GM18873 (cell line): ENCODE measurements around the gene GABBR2.
A peak's percentile ranks its signal among the peaks of the same experiment; 100 is the strongest.

Experiments
- ATAC-seq: cut with Tn5 transposase; IDR thresholded peaks from one replicate; pipeline ENCODE4 v1.9.1; 2021; ENCODE audit warnings: mild to moderate bottlenecking, moderate library complexity, moderate number of reproducible peaks; ENCODE audit not compliant: unreplicated experiment, low FRiP score

The GABBR2 gene

GRCh38 chr9:98575379-98576346 is 133.1 kb downstream of the GABBR2 start:
- ATAC-seq: peak; percentile 86

DNA sequence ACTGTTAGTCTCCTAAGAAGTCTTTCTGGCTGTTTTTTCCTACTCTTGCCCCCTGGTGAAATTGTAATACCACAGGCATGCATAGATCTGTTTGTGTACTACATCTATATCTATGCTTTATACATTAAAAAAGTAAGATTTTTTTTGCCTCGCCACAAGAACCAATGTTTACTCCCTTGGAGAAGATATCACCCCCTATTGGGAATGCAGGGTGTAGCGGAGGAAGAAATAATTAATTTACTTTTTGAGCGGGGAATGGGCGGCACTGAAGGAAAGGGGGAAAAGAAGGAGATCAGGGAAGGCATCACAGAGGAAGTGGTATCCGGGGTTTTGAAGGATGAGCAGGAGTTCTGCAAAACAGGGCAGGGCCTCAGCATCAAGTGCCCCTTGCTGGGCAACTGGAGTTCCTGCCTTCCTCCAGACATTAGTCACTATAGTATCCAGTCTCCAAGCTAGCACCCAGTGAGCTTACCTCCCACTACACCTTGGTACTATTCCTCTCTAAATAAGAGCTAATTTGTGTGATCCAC is 134.9 kb downstream of the GABBR2 start:
- no peak for ATAC-seq

DNA sequence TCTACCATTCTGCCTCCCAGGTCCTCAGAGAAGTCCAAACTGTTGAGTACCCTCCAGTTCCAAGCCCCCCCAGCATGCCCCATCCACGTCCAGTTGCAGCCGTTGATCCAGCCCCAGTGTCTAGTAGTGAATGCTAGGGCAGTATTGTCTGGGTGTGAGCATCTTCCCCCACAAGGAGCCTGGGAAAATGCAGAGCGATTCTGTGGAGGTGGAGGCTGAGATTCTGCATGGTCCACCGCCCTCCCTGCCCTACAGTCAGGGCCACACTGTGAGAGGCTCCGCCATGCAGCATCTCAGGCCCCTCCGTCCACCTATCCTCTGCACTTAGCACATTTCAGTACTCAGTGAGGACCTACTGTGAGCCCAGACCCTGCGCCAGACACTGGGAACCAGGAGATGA is 135.9 kb downstream of the GABBR2 start:
- no peak for ATAC-seq

DNA sequence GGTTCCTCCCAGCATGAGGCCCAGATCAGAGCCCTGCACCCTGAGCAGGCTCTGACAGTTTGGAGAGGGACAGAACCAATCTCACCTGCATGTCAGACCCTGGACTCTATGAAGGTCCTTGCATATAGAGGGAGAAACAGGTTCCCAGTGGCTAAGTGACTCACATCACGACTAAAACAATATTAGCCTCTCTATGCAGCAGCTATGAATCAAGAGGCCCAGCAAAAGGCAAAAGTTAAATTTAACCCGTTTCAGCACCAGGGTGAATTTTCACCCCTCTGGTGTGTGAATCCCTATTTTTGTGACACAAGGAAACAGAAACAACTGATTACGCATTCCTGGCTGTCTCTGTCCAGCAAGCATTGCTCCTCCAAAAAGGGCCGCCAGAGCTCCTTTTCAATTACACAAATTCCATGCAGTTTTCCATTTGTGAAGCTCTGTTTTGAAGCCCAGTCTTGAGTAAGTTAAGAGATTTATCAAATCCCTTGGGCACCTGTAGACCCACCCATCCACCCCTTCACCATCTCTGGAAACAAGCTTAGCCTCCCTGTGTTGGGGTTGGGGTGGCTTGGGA is 136.6 kb downstream of the GABBR2 start:
- no peak for ATAC-seq

- ATAC-seq: no peak
Measured at GRCh38 chr9:98571643-98572042, 137.1 kb downstream of the GABBR2 start.

GRCh38 chr9:98570663-98571440 is 137.9 kb downstream of the GABBR2 start:
- no peak for ATAC-seq

DNA sequence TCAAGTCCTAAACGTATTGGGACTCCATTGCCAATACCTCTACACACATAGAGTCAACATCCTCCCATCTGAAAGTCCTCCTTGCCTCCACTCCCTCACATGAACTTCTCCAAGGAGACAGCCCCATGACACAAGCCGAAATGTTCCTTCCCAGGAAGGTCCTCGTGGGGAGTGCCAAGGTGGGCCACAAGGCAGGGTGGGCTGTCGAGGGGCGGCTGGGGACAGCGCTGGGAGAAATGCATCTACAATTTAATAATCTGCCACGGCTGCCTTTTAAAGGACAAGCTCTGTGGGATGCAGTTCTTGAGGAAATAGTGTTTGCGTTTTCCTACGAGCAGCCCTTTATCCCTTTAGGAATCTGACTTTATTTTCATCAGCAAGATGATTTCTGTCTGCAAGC is 138.7 kb downstream of the GABBR2 start:
- no peak for ATAC-seq

- ATAC-seq: no peak
Measured at GRCh38 chr9:98569491-98569890, 139.2 kb downstream of the GABBR2 start.

- no peak for ATAC-seq
Measured at GRCh38 chr9:98568909-98569469, 139.7 kb downstream of the GABBR2 start.

- no peak for ATAC-seq
Measured at GRCh38 chr9:98568234-98568908, 140.4 kb downstream of the GABBR2 start.

- ATAC-seq: no peak
Measured at GRCh38 chr9:98567540-98568233, 141.0 kb downstream of the GABBR2 start.

DNA sequence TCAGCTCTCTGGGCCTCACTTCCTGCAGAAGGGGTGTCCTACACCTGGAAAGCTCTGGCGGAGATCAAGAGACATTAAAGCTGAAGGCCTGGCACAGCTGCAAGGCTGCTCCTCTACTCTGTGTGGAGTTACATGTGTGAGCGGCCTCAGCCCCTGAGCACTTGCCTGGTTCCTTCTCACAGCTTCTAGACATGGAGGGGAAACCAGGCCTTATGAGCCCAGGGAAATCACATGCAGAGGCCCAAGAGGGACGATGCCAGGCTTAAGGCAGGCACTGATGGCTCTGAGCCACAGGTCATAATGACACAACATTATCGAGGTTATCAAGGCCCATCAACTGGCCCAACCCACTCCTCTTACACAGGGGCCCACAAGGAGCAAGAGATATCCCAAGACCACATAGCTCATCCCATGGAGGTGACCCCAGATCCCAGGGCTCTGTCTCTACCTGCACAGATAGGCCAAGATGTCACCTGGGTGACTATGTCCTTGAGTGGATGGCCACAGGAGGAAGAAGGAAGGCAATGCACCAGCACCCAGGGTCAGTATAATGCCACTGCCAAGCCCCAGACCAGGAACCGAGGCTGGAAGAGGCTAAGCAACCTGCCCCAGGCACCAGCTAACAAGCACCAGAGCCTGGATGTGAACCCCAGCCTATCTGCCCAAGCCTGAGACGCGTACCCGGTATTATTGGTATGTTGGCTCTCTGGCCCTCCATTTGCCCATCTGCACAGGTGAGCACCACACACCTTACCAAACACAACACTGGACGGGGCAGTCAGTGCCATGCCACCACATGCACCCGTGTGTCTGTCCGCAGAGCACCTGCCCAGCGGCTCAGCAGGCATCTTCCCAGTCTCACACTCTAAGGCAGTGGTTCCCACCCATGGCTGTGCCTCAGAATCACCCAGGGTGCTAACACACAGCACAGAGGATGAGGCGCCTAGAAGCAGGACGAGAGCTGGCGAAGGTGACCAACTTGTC is 143.3 kb downstream of the GABBR2 start:
- no peak for ATAC-seq

DNA sequence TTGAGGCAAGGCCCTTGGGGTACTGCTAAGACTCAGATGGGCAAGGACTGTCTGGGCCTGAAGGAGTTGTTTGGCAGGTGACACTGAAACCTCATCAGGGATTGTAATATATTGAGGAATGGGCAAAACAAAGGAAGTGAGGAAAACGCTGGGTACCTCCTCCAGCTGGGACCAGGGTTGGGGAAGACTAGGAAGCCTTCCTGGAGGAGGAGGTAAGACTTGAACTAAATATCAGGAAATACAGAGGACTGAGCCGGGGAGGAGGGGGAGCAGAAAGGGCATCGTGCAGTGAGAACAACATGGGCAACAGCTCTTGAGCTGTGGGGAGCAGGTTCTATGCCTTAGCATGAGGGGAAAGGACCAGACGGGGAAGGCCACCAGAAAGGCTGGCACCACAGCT is 144.0 kb downstream of the GABBR2 start:
- ATAC-seq: no peak

GRCh38 chr9:98563988-98564387 is 144.7 kb downstream of the GABBR2 start:
- no peak for ATAC-seq

- ATAC-seq: no peak
Measured at GRCh38 chr9:98563212-98563907, 145.4 kb downstream of the GABBR2 start.

DNA sequence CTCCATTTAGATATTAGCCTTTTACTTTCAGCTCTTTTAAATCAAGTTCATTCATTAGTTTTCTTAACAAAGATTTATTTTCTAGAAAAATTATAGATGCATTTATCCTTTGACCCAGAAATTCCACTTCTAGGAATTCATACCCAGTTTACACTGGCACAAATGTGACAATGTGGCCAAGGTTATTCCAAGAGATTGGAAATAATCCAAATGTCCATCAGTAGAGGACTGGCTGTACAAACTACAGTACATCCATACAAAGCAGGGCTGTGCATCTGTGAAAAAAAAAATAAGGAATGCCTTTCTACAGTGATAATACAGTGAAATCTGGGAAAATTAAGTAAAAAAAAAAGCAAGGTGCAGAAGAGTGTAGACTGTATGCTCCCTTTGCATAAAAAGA is 149.2 kb downstream of the GABBR2 start:
- ATAC-seq: no peak

GRCh38 chr9:98558575-98558974 is 150.2 kb downstream of the GABBR2 start:
- no peak for ATAC-seq

GRCh38 chr9:98556511-98556910 is 152.2 kb downstream of the GABBR2 start:
- no peak for ATAC-seq
